Effector memory CD8-positive, alpha-beta T cell (primary cell): ENCODE results near the gene DAPK1.

Experiments
- ATAC-seq: fragments of 150-1000 bp; cut with Tn5 transposase; replicated peaks from 2 replicates; pipeline ENCODE4 v1.10.0; 2021; ENCODE audit warnings: mild to moderate bottlenecking, moderate library complexity
- DNase-seq, 3 experiments: peaks; one replicate each; pipeline ENCODE4 v3.0.0; 2021
- H3K27ac Mint-ChIP-seq, 2 donors: one replicate each; pipeline ENCODE4 v1.8.0; 2022; ENCODE audit warnings: mild to moderate bottlenecking in 2 of 2, mixed read lengths in 2 of 2, moderate library complexity in 2 of 2
- H3K27me3 Mint-ChIP-seq, 2 donors: one replicate each; pipeline ENCODE4 v1.8.0; 2022; ENCODE audit warnings: mixed read lengths in 2 of 2
- H3K36me3 Mint-ChIP-seq: one replicate; pipeline ENCODE4 v1.8.0; 2022; ENCODE audit warnings: mild to moderate bottlenecking, moderate library complexity, mixed read lengths; ENCODE audit not compliant: insufficient read depth
- H3K4me1 Mint-ChIP-seq, 2 donors: one replicate each; pipeline ENCODE4 v1.8.0; 2022; ENCODE audit warnings: low read depth in 2 of 2, mixed read lengths in 2 of 2
- H3K4me3 Mint-ChIP-seq, 2 donors: one replicate each; pipeline ENCODE4 v1.8.0; 2022; ENCODE audit warnings: mild to moderate bottlenecking in 2 of 2, mixed read lengths in 2 of 2, moderate library complexity in 2 of 2
- H3K9me3 Mint-ChIP-seq, 2 donors: one replicate each; pipeline ENCODE4 v1.8.0; 2022; ENCODE audit warnings: mixed read lengths in 2 of 2

Gene DAPK1

GRCh38 chr9:87751423-87751822 is 253.8 kb downstream of the DAPK1 start:
- Mint-ChIP-seq H3K9me3 (no peaks in the 10 kb centered on the region), H3K4me3 (no peak overlapping the region), H3K4me1 (no peaks in the 10 kb centered on the region), H3K27ac (no peak overlapping the region), H3K36me3 (no peaks in the 10 kb centered on the region), H3K27me3 (peaks cover 5 to 16% of the 10 kb centered on the region in 2 donors)
- no peak for DNase-seq
- ATAC-seq, result no peak

GRCh38 chr9:87751868-87752267 is 254.2 kb downstream of the DAPK1 start:
- no peak overlapping the region for H3K4me3 Mint-ChIP-seq
- peaks cover under 1 to 12% of the 10 kb centered on the region in 2 donors for H3K27me3 Mint-ChIP-seq
- ATAC-seq, result no peak
- no peak overlapping the region for H3K27ac Mint-ChIP-seq
- no peaks in the 10 kb centered on the region for H3K9me3 Mint-ChIP-seq
- no peak for DNase-seq
- no peaks in the 10 kb centered on the region for H3K4me1 Mint-ChIP-seq
- no peaks in the 10 kb centered on the region for H3K36me3 Mint-ChIP-seq

- ATAC-seq (no peak), DNase-seq (no peak)
- H3K4me1 Mint-ChIP-seq, result no peaks in the 10 kb centered on the region
- H3K9me3 Mint-ChIP-seq, result no peaks in the 10 kb centered on the region
- H3K27ac Mint-ChIP-seq, result no peak overlapping the region
- no peaks in the 10 kb centered on the region for H3K36me3 Mint-ChIP-seq
- H3K4me3 Mint-ChIP-seq, result no peak overlapping the region
- no peaks in the 10 kb centered on the region for H3K27me3 Mint-ChIP-seq
Observed at GRCh38 chr9:87753313-87753712, 255.6 kb downstream of the DAPK1 start.
